GM18907 (cell line): ENCODE results near the gene ANO1.

Source experiments
- ATAC-seq: cut with Tn5 transposase; IDR thresholded peaks from one replicate; pipeline ENCODE4 v1.9.1; 2021; ENCODE audit warnings: mild to moderate bottlenecking, moderate library complexity; ENCODE audit not compliant: unreplicated experiment

ANO1 gene

DNA sequence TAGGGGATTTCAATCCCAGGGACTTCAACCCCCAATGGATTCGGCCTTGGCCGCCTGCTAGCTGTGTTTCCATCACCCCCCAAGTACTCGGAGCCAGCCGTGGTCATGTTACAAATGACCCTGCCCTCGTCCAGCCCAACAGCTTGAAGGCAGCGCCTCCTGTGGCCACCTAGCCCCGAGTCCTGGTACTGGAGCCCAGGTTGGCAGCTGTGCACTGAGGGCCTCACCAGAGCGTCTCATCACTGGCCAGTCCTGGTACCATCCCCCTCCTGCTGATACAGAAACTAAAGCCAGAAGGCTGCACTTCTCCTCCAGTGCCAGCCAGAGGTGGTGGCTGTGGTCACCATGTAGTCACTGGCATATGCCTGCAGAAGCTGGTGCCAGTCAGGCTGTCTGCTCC lies 80.1 kb downstream of the ANO1 start:
- ATAC-seq: no peak

DNA sequence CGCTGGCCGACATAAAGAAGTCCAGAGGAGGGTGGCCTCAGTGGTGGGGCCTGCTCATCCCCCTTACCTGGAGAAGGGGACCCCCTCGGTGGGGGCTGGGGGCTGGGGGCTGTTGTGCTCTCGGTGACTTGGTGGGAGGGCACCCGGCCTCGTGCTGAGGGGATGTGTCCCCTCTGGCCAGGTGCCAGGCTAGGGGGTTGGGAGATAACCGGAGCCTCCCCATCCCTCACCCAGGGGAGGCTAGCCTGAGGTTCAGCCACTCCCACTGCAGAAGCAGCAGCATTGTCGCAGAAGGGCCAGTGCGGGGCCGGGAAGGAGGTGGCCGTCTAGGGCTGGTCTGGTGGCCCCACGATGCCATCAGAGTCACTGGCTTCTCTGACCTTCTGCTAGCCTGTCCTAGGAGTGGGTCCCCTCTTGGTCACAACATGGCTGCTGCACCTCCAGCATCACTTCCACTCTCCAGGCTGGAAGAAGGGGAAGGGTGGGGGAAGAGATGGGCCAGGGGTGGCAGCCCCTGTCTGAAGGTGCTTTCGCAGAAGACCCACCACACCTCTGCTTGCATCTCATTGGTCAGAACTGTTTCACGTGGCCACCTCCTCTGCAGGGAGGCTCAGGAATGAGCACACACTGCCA lies 80.8 kb downstream of the ANO1 start:
- ATAC-seq: no peak

DNA sequence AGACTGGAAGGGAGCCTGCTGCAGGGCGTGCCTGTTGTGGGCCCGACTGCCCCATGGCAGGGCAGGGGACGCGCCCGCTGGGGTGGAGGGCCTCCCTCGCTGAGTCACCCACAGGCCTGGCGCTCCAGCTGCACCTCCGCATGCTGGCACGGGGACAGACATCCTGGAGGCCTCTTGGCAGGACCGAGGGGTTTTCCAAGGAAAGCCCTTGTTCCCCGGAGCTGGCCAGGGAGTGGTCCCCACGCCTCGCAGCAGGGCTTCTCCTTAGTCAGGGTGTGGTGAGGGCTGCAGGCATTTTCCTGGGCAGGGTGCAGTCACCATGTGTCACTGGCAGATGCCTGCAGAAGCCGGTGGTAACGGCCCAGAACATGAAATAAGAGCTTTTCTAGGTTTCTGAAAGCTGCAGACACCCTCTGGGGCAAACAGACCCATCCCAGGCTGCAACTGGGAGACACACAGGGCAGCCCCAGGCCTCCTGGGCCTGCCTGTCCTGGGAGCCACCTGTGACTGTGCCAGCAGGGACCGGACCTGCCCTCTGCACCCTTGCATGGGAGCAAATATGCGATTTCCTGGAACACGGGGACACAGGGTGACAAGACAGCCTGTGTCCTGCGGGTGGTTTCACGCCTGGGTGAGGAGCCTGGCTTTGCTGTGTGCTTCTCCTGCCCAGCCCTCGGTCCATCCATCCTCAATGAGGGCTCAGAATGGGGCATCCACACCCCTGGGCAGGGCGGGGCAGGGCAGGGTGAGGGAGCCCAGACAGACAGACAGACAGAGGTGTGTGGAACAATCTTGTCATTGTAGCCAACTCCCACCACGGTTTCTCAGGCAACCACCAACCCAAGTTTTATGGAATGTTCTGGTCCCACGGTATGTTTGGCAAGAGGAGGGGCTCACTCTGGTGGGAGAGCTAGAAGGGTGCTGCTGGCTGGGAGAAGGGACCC lies 81.8 kb downstream of the ANO1 start:
- ATAC-seq: no peak

DNA sequence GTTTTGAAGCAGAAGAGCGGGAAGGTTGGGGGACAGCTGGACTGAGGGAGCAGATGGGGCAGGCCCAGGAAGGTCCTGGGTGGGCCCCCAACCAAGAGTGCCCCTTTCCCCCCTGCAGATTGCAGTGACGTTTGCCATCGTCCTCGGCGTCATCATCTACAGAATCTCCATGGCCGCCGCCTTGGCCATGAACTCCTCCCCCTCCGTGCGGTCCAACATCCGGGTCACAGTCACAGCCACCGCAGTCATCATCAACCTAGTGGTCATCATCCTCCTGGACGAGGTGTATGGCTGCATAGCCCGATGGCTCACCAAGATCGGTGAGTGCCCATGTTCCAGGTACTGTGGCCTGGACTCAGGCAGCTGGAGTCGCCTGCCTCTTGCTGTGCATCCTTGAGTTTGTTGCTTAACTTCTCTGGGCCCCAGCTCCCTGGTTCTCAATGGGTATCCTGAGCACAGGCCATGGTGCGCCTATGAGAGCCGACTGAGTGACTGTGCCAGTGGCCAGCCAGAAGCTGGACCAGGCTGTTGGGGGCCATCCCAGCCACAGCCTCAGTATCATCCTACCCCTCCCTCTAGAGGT lies 83.0 kb downstream of the ANO1 start:
- no peak for ATAC-seq

DNA sequence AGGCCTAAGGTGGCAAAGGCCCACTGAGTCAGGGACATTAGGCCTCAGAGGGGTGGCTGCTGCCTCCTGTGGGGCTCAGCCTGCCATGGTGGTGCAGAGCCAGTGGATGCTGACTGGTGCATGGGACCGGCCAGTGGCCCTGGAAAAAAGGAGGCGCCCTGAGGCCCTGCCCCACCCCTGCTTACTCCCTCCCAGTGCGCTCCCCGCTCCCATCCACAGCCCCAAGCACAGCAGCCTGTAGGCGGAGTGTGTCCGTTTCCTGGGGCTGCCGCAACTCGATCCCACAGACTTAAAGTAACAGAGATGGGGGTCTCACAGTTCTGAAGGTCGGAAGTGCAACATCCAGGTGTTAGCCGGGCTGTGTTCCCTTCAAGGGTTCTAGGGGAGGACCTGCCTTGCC lies 86.6 kb downstream of the ANO1 start:
- ATAC-seq: no peak

DNA sequence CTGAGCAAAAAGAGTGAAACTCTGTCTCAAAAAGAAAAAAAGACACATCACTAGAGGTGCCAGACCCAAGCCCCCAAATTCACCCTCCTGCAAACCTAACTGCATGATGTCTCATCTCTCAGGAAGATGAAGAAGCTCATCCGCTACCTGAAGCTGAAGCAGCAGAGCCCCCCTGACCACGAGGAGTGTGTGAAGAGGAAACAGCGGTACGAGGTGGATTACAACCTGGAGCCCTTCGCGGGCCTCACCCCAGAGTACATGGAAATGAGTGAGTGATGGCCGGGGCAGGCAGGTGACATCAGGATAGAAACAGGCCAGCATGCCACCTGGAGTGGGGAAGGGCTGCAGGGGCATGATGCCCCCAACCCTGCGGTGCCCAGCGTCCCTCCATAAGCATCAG lies 89.0 kb downstream of the ANO1 start:
- no peak for ATAC-seq

DNA sequence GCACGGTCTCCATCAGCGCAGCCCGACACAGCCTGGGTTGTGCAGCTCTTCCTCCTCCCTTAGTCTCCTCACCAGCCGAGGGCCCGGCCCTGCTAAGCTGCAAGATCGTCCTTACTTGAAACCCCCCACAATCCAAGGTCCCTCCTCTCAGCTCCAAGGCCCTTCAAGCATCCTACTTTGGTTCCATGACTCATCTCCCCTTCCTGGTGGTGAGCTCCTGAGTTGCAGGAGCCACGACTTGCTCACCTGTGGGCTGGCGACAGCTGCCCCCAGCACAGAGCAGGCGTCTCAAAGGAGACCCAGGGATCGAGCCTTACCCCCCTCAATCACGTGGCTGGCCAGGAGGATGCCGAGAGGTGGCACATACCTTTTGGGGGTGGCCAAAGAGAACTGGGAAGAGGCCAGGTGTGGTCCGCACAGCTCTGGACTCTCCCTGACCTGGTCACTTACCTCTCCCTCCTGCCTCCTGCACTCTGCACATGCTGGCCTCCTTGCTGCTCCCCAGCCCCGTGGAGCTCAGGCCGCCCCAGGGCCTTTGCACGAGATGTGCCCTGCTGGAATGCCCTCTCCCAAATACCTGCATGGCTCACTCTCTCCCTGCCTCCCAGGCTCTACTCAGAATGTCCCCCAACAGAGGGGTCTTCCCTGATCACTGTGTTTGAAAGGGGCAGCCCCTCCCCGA lies 89.7 kb downstream of the ANO1 start:
- no peak for ATAC-seq

DNA sequence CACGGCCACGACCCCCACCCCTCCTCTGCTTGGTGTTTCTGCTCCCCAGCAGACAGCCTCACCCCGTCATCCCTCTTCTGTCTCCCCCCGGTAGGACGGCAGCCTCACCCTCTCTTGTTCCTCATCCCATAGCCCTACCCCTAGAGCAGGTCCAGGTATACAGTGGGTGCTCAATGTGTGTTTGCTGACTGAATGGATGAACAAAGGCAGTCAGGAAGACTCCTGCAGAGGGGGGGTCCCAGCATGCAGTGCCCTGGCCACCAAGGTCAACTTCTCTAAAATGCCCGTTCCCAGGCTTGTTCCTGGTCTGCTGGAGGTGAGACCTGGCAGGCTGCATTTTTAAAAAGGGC lies 90.3 kb downstream of the ANO1 start:
- ATAC-seq: no peak

DNA sequence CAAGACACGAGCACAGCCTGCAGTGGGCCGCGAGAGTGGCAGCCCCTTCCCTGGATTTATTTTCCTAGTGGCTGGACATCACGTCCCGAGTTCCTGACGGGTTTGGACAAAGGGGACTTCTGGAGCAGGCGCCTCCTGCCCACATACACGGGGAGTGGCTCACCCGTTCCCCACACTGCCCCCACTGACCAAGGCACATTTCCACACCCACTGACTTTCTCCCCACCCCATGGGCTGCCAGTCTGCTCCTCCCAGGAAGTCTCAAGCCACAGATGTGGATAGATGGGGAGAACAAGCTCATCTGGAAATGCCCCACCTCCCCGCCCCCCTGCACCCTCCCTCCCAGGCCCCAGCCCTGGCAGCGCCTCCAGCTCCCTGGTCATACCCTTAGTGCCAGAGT lies 91.0 kb downstream of the ANO1 start:
- no peak for ATAC-seq

DNA sequence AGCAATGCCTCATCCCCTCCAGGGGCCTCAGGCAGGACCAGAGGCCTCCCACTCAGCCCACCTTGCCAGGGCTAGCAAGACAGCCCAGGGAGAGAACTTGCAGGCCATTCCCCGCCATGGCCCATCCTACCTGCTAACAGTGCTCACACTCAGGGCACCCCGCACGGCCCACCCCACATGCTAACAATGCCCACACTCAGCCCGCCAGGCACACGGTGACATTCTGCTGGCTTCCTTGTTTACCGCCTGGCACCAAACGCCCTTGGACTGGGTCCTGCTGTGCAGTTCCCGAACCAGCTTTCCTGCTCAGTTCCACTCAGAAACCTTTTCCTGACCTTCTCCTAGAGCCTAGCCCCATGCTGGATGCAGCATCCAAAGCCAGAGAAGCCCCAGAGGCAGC lies 91.5 kb downstream of the ANO1 start:
- ATAC-seq: no peak

DNA sequence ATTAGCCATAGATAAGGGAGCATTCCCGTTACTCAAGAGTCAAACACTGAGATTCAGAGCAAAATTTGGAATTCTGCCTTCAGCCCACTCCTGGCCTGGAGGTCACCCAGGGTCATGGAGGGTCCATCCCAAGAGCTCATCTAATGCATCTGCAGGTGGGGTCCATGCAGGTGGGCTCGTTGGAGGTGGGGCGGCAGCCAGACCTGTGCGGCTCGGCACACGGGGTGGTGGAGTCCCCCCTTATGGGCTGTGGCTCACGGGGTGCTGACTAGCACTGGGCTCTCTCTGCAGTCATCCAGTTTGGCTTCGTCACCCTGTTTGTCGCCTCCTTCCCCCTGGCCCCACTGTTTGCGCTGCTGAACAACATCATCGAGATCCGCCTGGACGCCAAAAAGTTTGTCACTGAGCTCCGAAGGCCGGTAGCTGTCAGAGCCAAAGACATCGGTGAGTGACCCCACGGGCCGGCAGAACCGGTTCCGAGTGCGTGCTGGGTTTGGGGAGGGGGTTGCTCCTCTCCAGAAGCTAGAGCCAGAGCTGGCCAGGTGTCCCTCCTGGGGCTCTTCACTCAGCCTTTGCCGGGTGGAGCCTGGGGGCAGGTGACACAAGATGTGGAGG lies 92.6 kb downstream of the ANO1 start:
- no peak for ATAC-seq

DNA sequence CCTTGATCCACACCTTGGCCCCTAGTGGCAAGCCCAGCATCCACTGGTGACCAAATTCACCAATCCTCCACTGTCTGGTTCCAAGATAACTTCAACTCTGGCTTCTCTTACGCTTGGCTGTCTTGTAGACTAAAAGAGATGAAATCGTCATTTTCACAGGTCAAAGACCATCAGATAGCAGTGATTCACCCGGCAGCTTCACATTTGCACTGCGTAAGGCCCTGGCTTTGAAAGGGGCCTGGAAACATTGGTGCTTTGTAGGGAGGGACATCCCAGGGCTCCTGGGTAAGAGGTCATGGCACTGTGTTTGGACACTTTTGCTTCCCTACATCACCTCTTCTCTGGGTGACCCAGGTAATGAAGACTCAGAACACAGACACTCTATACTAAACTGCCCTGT lies 94.9 kb downstream of the ANO1 start:
- no peak for ATAC-seq

DNA sequence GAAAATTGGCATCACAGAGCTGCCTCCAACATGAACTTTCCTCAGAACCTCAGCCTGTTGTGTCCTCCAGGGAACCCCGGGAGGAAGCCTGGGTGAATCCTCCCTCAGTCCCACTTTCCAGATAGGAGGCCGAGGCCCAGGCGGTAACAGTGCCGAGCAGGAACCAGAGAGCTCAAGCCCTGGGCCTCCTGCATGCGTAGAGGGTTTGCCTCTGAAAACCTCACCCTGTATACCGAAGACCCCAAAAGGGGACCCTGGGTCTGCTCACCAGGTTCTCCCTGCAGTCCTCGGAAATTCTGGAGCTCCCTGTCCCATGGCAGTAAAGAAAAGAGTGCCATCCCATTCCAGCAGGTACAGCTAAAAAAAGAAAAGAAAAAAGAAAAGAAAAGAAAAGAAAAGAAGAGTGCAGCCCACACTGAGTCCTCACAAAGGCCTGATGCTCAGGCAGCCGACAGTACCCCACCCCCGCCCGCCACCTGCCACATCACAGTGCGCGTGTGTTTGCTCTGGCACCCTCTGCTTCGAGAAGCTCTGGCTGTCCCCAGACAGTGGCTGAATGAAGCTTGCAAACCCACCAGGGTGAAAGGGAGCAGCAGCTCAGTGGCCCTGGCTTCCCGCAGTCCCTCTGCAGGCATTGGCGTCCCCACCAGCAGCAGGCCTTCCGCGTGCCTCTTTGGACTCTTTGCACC lies 96.6 kb downstream of the ANO1 start:
- ATAC-seq: no peak

DNA sequence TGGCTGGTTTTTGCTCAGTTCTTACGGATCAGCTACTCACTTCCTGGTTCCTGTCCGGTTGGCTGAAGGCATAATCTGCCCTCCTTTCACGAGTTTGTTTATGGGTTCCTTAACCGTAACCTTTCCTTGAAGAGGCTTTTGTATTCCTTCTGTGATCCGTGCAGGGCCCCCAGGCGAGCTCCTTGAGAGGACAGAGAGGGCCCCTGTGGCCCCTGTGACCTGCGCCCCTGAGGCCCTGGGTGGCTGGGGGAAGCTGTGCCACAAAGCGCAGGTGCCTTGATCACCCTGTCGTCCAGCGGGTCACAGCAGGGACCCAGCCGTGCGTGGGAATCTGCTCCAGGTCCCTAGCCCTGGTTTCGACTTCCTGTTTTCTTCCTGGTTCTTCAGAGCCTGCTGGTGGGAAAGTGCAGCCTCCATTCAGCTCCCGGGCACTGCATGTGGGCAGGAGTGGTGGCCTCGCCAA lies 97.2 kb downstream of the ANO1 start:
- no peak for ATAC-seq

DNA sequence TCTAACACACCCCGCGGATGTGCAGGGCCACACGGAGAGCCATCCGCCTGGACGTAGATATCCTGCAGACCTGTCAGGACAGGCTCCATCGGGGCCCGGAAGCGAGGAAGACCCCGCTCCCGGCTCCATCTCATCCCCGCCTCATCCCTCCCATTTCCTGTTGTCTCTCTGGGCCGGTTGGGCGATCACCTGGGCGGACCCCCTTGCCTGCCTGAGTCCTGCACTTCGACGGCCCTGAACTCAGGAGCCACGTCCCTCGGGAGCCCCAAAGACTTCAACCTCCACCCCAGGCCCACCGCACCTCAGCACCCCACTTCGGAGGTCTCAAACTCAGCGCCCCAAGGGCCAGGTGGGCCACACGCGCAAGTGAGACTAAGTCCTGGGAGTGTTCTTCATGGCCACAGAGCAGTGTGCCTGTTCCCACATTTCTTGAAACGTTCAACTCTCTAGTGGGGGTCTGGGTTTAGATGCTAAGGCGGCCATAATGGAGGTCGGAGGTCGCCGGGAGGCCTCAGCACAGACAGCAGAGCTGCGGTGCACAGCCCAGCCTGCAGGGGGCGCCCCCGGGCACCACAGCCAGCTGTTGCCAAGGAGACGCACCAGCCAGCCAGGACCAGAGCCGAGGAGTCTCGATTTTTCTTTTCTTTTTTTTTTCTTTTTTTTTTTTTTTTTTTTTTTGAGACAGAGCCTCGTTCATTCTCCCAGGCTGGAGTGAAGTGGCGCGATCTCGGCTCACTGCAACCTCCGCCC lies 99.0 kb downstream of the ANO1 start:
- no peak for ATAC-seq

DNA sequence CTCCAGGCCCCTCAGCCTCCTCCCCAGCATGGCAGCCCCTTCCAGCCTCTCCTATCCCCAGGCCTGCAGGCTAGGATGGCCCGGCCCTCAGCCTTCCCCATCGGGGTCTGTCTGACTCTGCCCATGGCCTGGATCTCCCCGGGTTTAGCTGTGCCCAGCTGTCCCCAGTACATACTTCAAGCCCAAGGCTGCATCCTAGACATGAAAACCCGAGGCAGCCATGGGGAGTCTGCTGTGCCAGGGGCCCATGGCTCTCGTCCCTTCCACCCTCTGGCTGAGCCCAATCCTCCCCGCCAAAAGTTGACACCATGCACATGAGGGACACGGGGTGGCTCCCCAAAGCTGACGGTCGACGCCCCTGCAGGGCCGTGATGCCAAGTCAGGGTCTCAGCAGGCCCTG lies 102.8 kb downstream of the ANO1 start:
- no peak for ATAC-seq

DNA sequence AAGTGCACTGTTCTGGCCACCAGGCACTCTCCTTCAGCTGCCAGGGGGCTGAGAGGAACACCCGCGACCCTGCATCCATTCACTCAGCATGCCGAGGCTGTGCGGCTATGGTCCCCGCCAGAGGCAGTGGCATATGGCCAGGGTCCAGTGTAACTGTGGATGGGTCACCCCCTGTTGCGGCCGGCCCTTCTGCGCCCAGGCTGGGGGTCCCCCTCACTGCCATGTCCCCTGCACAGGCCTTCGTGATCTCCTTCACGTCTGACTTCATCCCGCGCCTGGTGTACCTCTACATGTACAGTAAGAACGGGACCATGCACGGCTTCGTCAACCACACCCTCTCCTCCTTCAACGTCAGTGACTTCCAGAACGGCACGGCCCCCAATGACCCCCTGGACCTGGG lies 104.1 kb downstream of the ANO1 start:
- ATAC-seq: no peak

DNA sequence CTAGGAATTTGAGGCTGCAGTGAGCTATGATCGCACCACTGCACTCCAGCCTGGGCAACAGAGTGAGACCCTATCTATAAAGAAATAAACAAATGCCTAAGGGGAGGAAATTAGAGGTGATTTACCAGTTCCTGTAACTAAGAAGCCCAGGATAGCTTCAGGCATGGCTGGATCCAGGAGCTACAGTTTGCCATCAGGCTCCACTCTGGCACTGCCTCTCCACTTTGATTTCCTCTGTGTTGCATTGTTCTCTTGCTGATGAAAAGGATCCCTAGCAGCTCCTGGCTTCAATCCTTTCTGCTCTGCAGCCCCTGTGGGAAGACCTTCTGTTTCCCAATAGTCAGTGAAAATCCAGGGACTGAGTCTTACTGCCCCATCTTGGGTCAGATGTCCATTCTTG lies 104.9 kb downstream of the ANO1 start:
- no peak for ATAC-seq

DNA sequence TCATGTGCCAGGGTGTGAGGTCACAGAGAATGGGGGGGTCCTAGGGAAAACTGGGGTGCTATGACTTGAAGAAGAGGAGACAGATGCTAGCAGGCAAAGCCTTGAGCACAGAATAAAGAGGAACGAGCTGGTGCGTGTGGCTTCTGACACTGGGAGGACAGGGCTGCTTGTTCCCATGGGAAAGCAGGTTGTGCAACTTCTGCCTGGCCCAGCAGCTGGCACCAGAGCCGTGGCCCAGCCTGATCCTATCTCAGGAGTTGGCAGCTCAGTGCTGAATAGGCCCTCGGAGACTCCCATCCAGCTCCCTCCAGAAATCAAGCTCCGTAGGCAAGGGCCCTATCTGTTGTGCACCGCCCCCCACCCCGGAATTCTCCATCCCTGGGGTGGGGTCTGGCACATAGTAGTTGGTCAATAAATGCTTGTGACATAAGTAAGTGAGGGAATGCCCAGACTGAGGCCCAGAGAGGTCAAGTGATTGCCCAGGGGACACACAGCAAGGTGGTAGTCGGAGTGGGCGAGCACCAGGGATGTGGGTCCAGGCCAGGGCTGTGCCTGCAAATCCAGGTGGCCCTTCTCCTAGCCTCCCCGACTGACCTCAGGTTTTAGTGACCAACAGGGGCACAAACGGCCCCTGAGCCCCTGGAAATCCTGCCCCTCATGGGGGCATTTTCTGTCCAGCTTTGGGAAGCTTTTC lies 105.5 kb downstream of the ANO1 start:
- ATAC-seq: no peak
